Activated CD8-positive, alpha-beta memory T cell treated with anti-CD3 and anti-CD28 coated beads for 36 hours (primary cell): ENCODE measurements around the gene CHSY1. TPM values are rescaled to one million over a fixed set of nuclear protein-coding genes. Genes with fewer than 3 reads are reported as not detected.

ENCODE experiments used
- CTCF ChIA-PET: fragments of 350-600 bp; sonication (Branson Sonifier 250); formaldehyde crosslinking; loops from one replicate; lab custom pipeline; 2021; ENCODE audit warnings: antibody characterized with exemption; lab: Charles Lee
- POLR2A ChIA-PET: fragments of 350-600 bp; sonication (Branson Sonifier 250); formaldehyde crosslinking; loops from one replicate; lab custom pipeline; 2021; ENCODE audit warnings: antibody characterized with exemption; lab: Charles Lee
- total RNA-seq, 2 experiments: library from RNA; stranded (reverse); gene quantifications; one replicate each; pipeline ENCODE4 v1.2.3, GENCODE V29; 2021

CHSY1 gene
- total RNA-seq, 2 experiments from 2014 or later = 52.0 to 52.2 TPM

- POLR2A ChIA-PET = interaction anchor here (0.7 kb wide), 2 partner anchors 72 to 268 kb away, joined by 3 read pairs; no protein-coding TSS in a partner anchor
- CTCF ChIA-PET = interaction anchor here (0.7 to 0.8 kb wide), 2 partner anchors 13 to 20 kb away, joined by 3 to 4 read pairs; no protein-coding TSS in a partner anchor
Measured at GRCh38 chr15:101276501-101277037, 24.7 kb upstream of the CHSY1 start.

DNA sequence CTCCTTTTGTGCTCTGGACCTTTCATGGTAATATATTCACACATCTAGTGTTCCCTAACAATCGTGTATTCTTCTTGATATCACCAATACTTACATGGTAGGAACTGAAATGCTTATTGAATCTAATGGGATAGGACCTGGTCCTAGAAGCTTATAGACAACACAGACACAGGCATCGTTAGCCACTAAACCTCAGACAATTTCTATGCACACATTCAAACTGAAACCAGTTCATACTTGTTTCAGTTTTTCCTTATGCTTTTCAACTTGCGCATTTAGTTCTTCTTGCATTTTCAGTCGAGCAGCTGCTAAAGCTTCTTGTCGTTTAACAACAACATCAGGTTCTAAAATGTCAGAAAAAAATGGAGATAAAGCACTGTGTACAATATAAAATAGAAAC is 23.2 kb upstream of the CHSY1 start:
- ChIA-PET CTCF (interaction anchor here (1.0 to 1.4 kb wide), 2 partner anchors 9 to 266 kb away, joined by 3 read pairs; no protein-coding TSS in a partner anchor), POLR2A (no interaction called here)

- ChIA-PET CTCF (interaction anchor here (1.2 kb wide), 1 partner anchor 15 kb away, joined by 6 read pairs; no protein-coding TSS in a partner anchor), POLR2A (interaction anchor here (1.0 kb wide), 1 partner anchor 9 kb away, joined by 3 read pairs; no protein-coding TSS in a partner anchor)
Measured at GRCh38 chr15:101273534-101273933, 21.7 kb upstream of the CHSY1 start.

DNA sequence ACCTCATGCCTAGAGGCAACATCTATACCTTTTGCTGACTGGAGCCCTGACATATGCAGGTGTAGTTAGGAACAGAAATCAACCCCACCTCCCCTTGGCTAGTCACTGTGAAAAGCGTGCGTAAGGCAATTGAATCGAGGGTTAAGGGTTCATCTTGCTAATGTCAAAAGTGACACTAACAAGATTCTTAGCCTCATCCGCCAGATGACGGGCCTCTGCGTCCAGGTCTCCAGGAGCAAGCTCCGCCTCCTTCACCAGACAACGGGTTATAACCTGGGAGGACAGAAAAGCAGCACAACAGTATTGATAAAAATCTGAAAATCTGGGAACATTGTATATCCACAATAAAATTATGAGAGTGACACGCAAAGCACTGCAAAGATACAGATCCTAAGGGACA is 20.7 kb upstream of the CHSY1 start:
- POLR2A ChIA-PET = interaction anchor here (0.9 kb wide), 1 partner anchor 22 kb away, joined by 3 read pairs; the partner anchor contains the start of gene SNRPA1

DNA sequence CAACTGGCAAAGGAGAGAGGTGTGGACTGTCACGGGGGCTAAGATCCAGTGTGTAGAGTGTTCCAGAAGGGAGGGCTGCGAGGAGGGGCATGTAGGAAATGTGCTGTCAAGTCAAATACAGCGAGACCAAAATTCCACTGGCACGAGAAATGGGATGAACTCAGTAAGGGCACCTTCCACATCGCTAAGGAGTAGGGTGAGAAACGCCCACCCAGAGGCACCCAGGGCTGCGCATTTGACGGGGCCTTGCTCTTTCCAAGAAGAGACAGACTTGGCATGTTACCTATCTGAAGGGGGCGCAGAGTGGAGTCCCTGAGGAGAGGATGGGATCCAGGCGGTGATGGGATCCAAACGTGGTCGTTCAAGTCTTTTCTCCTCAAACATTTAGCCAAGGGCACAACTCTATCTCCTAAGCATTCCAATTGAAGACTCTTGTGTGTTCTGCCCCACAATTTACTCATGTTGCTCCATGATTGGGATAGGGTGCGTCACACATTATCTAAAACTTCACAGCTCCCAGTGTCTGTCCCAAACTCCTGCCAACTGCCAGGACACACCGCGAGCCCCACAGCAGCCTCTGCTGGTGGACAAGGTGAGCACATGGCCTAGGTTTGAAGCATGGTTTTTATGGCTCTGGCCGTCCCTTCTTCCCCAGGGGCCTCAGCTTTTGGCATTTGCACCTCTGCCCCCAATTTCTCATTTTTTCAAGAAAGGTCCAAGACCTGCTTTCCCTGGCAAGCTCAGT is 17.8 kb upstream of the CHSY1 start:
- CTCF ChIA-PET = interaction anchor here (1.8 kb wide), 1 partner anchor 11 kb away, joined by 6 read pairs; no protein-coding TSS in a partner anchor
- POLR2A ChIA-PET = no interaction called here

More for the DNA sequence above, 20.7 kb upstream of the CHSY1 start:
- CTCF ChIA-PET = interaction anchor here (1.2 kb wide), 1 partner anchor 14 kb away, joined by 6 read pairs; no protein-coding TSS in a partner anchor

GRCh38 chr15:101267320-101268104 is 15.7 kb upstream of the CHSY1 start:
- ChIA-PET CTCF (interaction anchor here (0.8 to 2.4 kb wide), 4 partner anchors 10 to 259 kb away, joined by 3 to 12 read pairs (median 4); no protein-coding TSS in a partner anchor), POLR2A (no interaction called here)

- POLR2A ChIA-PET = no interaction called here
- CTCF ChIA-PET = interaction anchor here (0.8 to 2.4 kb wide), 3 partner anchors 9 to 258 kb away, joined by 3 to 12 read pairs (median 5); no protein-coding TSS in a partner anchor
Measured at GRCh38 chr15:101266787-101267186, 14.9 kb upstream of the CHSY1 start.

DNA sequence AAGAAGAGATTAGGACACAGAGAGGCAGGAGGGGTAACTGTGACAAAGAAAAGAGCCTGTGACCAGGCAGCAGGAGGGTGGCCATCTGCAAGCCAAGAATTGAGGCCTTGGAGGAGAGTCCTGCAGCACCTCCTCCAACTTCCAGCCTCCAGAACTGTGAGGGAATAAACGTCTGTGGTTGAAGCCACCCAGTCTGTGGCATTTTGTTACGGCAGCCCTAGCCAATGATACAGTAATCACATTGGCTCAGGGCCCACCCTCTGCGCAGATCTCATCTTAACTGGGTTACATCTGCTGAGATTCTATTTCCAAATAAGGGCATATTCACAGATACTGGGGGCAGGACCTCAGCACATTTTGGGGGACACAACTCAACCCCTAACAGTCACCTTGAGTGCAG is 14.2 kb upstream of the CHSY1 start:
- POLR2A ChIA-PET = interaction anchor here (0.5 kb wide), 1 partner anchor 33 kb away, joined by 3 read pairs; no protein-coding TSS in a partner anchor

DNA sequence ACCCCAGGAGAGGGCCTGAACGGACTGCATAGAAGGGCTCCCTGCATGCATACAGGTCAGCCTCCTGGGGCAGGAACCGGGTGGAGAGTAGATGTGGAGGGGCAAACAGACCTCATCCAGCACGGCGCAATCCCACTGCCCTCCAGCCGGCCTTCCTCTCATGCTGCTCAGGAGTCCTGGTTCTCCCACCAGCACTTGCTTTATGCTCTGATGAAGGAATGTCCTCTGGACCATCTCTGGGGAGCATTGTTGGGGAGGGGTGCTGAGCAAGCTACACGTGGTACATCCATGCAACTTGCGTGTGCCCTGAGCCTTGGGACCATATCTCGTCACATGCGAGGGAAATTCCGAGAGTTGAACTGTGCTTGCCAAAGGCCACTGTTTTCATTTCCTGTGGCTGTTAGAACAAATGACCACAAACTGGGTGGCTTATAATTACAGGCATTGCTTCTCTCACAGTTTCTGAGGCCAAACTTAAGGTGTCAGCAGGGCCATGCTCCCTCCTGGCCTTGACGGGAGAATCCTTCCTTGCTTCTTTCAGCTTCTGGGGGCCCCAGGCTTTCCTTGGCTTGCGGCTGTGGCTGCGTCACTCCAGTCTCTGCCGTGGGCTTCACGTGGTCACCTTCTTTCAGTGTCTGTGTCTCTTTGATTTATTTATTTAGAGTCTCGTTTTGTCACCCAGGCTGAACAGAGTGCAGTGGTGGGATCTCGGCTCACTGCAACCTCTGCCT is 13.2 kb upstream of the CHSY1 start:
- POLR2A ChIA-PET = no interaction called here
- CTCF ChIA-PET = no interaction called here

More for the DNA sequence above, 14.2 kb upstream of the CHSY1 start:
- CTCF ChIA-PET = interaction anchor here (1.2 to 2.4 kb wide), 2 partner anchors 8 to 258 kb away, joined by 5 to 12 read pairs; no protein-coding TSS in a partner anchor

DNA sequence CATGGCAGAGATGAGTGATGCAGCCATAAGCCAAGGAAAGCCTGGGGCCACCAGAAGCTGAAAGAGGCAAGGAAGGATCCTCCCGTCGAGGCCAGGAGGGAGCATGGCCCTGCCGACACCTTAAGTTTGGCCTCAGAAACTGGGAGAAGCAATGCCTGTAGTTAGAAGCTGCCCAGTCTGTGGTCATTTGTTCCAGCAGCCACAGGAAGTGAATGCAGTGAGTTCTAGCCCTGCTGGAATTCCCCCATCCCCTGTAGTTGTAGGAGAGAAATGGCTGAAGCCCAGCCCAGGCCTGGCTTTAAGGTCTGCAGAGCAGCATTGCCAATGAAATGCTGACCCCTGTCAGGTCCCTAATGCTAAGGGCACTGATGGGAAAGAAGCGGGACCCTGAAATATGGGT is 12.2 kb upstream of the CHSY1 start:
- ChIA-PET POLR2A (no interaction called here), CTCF (interaction anchor here (2.2 kb wide), 1 partner anchor 248 kb away, joined by 6 read pairs; no protein-coding TSS in a partner anchor)

DNA sequence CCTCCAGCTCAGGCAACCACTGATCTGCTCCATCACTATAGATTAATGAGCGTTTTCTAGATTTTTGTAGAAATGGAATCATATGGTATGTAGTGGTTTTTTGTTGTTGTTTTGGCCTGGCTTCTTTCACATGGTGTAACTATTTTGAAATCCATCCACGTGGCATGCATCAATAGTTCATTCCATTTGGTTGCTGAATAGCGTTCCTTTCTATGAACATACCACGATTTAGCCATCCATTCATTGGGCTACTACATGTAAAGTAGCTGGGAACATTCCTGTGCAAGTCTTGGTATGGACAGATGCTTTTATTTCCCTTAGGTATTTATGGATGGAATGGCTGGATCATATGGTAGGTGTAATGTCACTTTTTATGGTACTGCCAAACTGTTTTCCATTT is 10.7 kb upstream of the CHSY1 start:
- CTCF ChIA-PET = interaction anchor here (0.7 to 2.2 kb wide), 6 partner anchors 11 to 256 kb away, joined by 3 to 6 read pairs (median 4); partner anchors contain the start of gene CHSY1
- POLR2A ChIA-PET = no interaction called here

DNA sequence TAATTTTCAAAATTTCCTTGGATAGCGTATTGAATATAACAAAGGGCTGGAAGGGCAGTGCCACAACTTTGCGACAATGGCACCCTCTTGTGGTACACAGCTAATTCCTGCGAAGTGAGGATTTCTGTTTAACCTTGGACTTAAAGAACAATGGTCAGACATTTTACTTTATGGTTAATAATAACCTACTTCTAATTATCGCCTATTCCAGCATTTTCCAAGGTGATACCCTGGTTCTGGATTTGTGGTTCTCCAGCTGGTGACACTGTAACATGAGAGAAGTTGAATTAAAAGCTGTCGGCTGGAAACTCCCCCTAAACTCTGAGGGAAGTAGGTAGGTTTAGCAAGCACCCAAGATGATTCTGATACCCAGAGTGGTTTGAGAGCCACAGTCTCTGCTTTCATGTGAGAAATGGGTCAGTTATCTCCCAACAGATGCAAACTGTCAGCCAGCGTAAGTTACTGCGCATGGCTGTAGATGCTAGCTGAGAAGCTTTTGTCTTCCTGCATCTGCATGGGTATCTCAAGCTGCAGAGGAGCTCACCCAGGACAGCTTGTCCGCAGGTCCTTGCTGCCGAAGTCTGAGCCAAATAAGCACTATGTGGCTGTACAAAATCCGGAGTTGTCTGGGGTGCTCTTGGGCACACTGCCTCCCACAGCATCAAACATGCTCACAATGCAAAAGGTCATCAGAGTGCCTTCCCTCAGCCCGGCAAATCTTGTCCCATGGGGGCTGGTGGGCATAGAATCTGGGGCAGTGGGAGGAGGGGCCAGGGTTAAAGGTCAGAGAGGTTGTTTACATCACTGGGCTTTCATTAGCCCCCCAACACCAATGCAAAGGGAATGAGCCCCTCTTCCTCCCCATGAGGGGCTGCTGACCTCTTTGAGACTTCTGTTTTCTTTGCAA is 6.6 kb upstream of the CHSY1 start:
- ChIA-PET CTCF (interaction anchor here (0.7 to 2.3 kb wide), 18 partner anchors 8 to 252 kb away, joined by 3 to 25 read pairs (median 6); no protein-coding TSS in a partner anchor), POLR2A (interaction anchor here (1.0 kb wide), 1 partner anchor 17 kb away, joined by 4 read pairs; no protein-coding TSS in a partner anchor)

DNA sequence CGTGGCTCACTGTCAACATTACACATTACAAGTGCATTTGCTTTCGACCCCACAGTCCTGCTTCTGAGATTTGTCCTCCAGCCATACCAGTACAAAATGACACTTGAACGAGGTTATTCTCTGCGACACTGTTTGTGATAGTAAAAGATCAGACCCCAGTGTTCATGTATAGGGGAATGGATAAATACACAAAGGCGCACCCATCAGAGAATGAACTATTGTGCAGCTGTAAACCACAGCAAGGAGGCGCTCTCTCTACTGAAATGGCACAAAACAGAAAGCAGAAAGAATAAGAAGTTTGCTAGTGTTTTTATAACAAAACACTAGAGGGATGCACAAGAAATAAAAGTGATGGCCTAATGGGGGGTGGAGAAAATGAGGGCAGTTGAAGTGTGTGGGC is 4.9 kb upstream of the CHSY1 start:
- POLR2A ChIA-PET = no interaction called here
- CTCF ChIA-PET = interaction anchor here (0.6 to 2.3 kb wide), 2 partner anchors 20 to 242 kb away, joined by 3 to 25 read pairs; no protein-coding TSS in a partner anchor

- POLR2A ChIA-PET = no interaction called here
Measured at GRCh38 chr15:101255615-101256241, 3.9 kb upstream of the CHSY1 start.

GRCh38 chr15:101255051-101255395 is 3.2 kb upstream of the CHSY1 start:
- POLR2A ChIA-PET = interaction anchor here (0.5 kb wide), 1 partner anchor 95 kb away, joined by 4 read pairs; no protein-coding TSS in a partner anchor
- CTCF ChIA-PET = interaction anchor here (1.0 to 3.9 kb wide), 7 partner anchors 60 to 245 kb away, joined by 3 to 13 read pairs (median 6); no protein-coding TSS in a partner anchor

More at GRCh38 chr15:101255615-101256241, 3.9 kb upstream of the CHSY1 start:
- CTCF ChIA-PET = interaction anchor here (0.8 to 2.1 kb wide), 8 partner anchors 10 to 245 kb away, joined by 3 to 7 read pairs (median 4); no protein-coding TSS in a partner anchor
